ENCODE data around the gene ANKRD65. TPM values are rescaled to one million over a fixed set of nuclear protein-coding genes. Genes with fewer than 3 reads are reported as not detected.
"Not testable (repeated sequence)": the region's sequence is repeated elsewhere in the genome, so short reads cannot be mapped to it uniquely, and the experiment has no call there.

ANKRD65 gene
- total and polyA plus RNA-seq, 2 experiments from 2014 or later: 0.32 to 0.60 TPM

DNA sequence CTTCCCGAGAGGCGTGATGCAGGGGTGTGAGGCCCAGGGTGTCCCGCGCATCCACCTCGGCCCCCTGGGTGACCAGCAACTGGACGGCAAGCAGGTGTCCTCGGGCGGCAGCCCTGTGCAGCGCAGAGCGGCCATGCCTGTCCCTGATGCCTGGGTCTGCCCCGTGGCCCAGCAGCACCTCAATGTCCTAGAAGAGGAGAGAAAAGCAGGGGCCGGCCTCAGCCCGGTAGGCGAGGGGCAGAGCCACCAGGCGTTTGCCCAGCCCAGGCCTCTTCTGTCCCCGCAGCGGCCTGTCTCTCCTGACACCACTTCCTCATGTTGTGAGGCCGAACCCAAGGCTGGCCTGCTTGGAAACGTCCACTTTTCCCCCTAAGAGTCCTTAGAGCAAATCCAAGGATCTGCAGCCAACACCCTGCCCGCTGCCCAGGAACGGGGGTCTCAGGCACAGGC lies 1.7 kb downstream of the ANKRD65 start:
- TF ChIP-seq, protein P1, sequence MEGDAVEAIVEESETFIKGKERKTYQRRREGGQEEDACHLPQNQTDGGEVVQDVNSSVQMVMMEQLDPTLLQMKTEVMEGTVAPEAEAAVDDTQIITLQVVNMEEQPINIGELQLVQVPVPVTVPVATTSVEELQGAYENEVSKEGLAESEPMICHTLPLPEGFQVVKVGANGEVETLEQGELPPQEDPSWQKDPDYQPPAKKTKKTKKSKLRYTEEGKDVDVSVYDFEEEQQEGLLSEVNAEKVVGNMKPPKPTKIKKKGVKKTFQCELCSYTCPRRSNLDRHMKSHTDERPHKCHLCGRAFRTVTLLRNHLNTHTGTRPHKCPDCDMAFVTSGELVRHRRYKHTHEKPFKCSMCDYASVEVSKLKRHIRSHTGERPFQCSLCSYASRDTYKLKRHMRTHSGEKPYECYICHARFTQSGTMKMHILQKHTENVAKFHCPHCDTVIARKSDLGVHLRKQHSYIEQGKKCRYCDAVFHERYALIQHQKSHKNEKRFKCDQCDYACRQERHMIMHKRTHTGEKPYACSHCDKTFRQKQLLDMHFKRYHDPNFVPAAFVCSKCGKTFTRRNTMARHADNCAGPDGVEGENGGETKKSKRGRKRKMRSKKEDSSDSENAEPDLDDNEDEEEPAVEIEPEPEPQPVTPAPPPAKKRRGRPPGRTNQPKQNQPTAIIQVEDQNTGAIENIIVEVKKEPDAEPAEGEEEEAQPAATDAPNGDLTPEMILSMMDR (IDR thresholded peaks at IDR 0.05; ENCODE audit: low read depth, low read length): no peak
- H3K4me3 ChIP-seq: no peak overlapping the region
- no peak for DNase-seq (ENCODE audit: low read depth in 1 of 2, low spot score in 1 of 2)

GRCh38 chr1:1418464-1419362 lies 2.4 kb downstream of the ANKRD65 start:
- H3K27ac ChIP-seq: no peak overlapping the region
- no peak overlapping the region for H3K4me3 ChIP-seq
- no peaks in the 10 kb centered on the region for H3K4me1 ChIP-seq (ENCODE audit: low read depth)
- H3K36me3 ChIP-seq: no peaks in the 10 kb centered on the region
- TF ChIP-seq, protein P1 (IDR thresholded peaks at IDR 0.05; ENCODE audit: low read depth, low read length): no peak
- no peak for DNase-seq (ENCODE audit: low read depth in 1 of 2, low spot score in 1 of 2)
- H3K27me3 ChIP-seq: no peaks in the 10 kb centered on the region
- H3K9me3 ChIP-seq (ENCODE audit: low read depth): no peaks in the 10 kb centered on the region

More for the DNA sequence above, 1.7 kb downstream of the ANKRD65 start:
- Histone ChIP-seq H3K36me3 (no peaks in the 10 kb centered on the region), H3K9me3 (ENCODE audit: low read depth) (no peaks in the 10 kb centered on the region), H3K27ac (no peak overlapping the region), H3K4me1 (ENCODE audit: low read depth) (no peaks in the 10 kb centered on the region), H3K27me3 (no peaks in the 10 kb centered on the region)

DNA sequence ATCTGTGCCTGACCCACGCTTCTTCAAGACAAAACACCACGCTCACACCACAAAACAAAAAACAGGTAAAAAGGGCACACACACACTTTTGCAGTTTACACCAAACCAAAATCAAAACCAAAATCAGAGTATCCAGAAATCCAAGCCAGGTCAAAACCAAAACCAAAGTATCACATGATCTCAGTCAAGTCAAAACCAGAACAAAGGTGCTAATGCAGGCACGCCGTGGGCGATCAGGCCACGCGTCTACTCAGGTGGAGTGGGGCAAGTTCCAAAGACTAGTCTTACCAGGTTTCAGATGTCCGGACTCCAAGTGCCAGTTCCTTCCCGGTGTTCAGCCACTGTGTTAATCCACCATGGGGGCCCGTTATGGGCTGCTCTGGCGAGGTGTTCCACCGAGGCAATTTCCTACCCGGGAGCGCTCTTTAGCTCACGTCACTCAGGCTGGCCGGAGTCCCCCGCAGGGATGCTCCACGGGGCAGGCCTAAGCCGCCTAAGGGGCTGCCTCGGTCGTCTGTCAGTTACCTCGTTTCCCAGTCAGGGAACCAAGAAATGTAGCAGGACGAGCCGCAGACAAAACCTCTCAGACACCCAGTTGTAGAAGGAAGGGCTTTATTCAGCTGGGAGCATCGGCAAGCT lies 3.1 kb downstream of the ANKRD65 start:
- H3K9me3 ChIP-seq (ENCODE audit: low read depth); DNase-seq (ENCODE audit: low read depth in 1 of 2, low spot score in 1 of 2); H3K27ac ChIP-seq; H3K4me1 ChIP-seq (ENCODE audit: low read depth); H3K4me3 ChIP-seq; H3K36me3 ChIP-seq; H3K27me3 ChIP-seq: not testable (repeated sequence)

DNA sequence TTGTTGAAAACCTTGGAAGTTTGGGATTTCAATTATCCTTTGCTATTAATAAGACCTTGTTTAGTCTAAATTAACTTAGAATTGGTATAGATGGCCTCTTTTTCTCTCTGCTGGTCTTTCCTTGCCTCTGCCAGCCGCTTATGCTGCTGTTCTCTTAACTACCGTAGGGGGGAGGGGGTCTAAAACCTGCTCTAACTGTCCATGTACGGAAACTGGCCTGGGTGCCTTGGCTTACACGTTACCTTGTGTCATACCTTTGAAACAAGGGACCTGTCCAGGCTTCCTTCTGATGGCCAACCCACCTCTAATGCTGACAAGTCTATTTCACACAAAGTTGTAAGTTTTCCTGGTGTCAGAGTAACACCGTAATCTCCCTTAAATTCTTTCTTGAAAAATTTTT lies 3.7 kb downstream of the ANKRD65 start:
- H3K27ac ChIP-seq; DNase-seq (ENCODE audit: low read depth in 1 of 2, low spot score in 1 of 2); H3K4me3 ChIP-seq; H3K9me3 ChIP-seq (ENCODE audit: low read depth); H3K4me1 ChIP-seq (ENCODE audit: low read depth); H3K27me3 ChIP-seq; H3K36me3 ChIP-seq: not testable (repeated sequence)

- no peak overlapping the region for H3K27ac ChIP-seq
- TF ChIP-seq, protein P1 (IDR thresholded peaks at IDR 0.05; ENCODE audit: low read depth, low read length): no peak
- DNase-seq (ENCODE audit: low read depth in 1 of 2, low spot score in 1 of 2): no peak
- H3K36me3 ChIP-seq: no peaks in the 10 kb centered on the region
- H3K4me1 ChIP-seq (ENCODE audit: low read depth): no peaks in the 10 kb centered on the region
- no peaks in the 10 kb centered on the region for H3K27me3 ChIP-seq
- no peaks in the 10 kb centered on the region for H3K9me3 ChIP-seq (ENCODE audit: low read depth)
- no peak overlapping the region for H3K4me3 ChIP-seq
These were observed 5.3 kb downstream of the ANKRD65 start for GRCh38 chr1:1415751-1416150.

GRCh38 chr1:1412311-1412902 lies 8.7 kb downstream of the ANKRD65 start:
- DNase-seq (ENCODE audit: low read depth in 1 of 2, low spot score in 1 of 2); H3K9me3 ChIP-seq (ENCODE audit: low read depth); H3K27ac ChIP-seq; H3K4me1 ChIP-seq (ENCODE audit: low read depth); H3K27me3 ChIP-seq; H3K36me3 ChIP-seq; H3K4me3 ChIP-seq: not testable (repeated sequence)

DNA sequence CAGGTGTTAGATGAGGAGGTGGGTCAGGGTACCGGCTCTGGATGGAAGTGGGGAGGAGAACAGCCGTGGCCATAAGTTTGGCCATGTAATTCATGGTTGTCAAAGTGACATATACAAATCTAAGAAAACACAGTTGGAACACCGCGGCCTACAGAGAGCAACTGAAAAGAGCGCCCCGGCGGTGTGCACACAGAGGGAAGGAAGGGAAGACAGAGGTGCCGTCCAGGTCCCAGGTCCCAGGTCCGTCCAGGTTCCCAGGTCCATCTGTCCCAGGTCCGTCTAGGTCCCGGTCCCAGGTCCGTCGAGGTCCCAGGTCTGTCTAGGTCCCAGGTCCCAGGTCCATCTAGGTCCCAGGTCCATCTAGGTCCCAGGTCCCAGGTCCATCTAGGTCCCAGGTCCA lies 9.4 kb downstream of the ANKRD65 start:
- H3K27me3 ChIP-seq: no peaks in the 10 kb centered on the region
- DNase-seq (ENCODE audit: low read depth in 1 of 2, low spot score in 1 of 2): no peak
- no peaks in the 10 kb centered on the region for H3K9me3 ChIP-seq (ENCODE audit: low read depth)
- no peak overlapping the region for H3K27ac ChIP-seq
- H3K36me3 ChIP-seq: no peaks in the 10 kb centered on the region
- peaks cover 7% of the 10 kb centered on the region for H3K4me1 ChIP-seq (ENCODE audit: low read depth)
- no peak overlapping the region for H3K4me3 ChIP-seq
- TF ChIP-seq, protein P1 (IDR thresholded peaks at IDR 0.05; ENCODE audit: low read depth, low read length): no peak

DNA sequence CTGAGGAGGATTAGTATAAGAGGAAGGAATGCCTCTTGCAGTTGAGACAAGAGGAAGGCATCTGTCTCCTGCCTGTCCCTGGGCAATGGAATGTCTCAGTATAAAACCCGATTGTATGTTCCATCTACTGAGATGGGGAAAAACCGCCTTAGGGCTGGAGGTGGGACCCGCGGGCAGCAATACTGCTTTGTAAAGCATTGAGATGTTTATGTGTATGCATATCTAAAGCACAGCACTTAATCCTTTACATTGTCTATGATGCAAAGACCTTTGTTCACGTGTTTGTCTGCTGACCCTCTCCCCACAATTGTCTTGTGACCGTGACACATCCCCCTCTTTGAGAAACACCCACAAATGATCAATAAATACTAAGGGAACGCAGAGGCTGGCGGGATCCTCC lies 10.8 kb downstream of the ANKRD65 start:
- not testable (repeated sequence) for H3K36me3 ChIP-seq; H3K27ac ChIP-seq; H3K9me3 ChIP-seq (ENCODE audit: low read depth); DNase-seq (ENCODE audit: low read depth in 1 of 2, low spot score in 1 of 2); H3K27me3 ChIP-seq; H3K4me3 ChIP-seq
- peaks cover 11% of the 10 kb centered on the region for H3K4me1 ChIP-seq (ENCODE audit: low read depth)
